ENCODE measurements around the gene ETFB. TPM values are rescaled to one million over a fixed set of nuclear protein-coding genes. Genes with fewer than 3 reads are reported as not detected.
"Not testable (repeated sequence)": the region's sequence is repeated elsewhere in the genome, so short reads cannot be mapped to it uniquely, and the experiment has no call there.

The ETFB gene
- total RNA-seq, 1 donor from 2014 or later, result 36.9 TPM

DNA sequence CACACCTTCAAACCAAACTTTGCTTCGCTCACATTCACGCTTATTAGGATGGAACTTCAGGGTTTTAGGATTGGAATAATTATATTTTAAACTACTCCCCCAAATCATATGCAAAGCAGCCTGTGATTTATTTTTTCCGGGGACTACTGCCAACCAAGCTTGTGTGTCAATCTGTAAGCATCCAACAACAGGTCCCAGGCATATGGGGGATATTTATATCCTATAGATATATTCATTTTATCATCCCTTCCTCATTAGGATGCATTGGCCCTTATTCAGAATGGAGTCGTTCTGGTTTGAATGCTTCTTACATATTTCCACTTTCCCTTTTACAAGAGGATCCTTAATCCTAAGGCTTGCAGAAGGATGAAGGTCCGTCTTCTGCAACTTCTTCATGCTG, 33.0 kb upstream of the ETFB start:
- TF ChIP-seq, protein P1, sequence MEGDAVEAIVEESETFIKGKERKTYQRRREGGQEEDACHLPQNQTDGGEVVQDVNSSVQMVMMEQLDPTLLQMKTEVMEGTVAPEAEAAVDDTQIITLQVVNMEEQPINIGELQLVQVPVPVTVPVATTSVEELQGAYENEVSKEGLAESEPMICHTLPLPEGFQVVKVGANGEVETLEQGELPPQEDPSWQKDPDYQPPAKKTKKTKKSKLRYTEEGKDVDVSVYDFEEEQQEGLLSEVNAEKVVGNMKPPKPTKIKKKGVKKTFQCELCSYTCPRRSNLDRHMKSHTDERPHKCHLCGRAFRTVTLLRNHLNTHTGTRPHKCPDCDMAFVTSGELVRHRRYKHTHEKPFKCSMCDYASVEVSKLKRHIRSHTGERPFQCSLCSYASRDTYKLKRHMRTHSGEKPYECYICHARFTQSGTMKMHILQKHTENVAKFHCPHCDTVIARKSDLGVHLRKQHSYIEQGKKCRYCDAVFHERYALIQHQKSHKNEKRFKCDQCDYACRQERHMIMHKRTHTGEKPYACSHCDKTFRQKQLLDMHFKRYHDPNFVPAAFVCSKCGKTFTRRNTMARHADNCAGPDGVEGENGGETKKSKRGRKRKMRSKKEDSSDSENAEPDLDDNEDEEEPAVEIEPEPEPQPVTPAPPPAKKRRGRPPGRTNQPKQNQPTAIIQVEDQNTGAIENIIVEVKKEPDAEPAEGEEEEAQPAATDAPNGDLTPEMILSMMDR (IDR thresholded peaks at IDR 0.05; ENCODE audit: insufficient read depth, low read length, poor library complexity, severe bottlenecking), result no peak
- Histone ChIP-seq H3K4me3 (ENCODE audit: low read depth, low read length) (no peak overlapping the region), H3K27me3 (ENCODE audit: control insufficient read depth, insufficient read depth, low read length) (no peaks in the 10 kb centered on the region), H3K36me3 (ENCODE audit: control insufficient read depth, insufficient read depth, low read length) (no peaks in the 10 kb centered on the region)
- DNase-seq (ENCODE audit: low read depth), result no peak

DNA sequence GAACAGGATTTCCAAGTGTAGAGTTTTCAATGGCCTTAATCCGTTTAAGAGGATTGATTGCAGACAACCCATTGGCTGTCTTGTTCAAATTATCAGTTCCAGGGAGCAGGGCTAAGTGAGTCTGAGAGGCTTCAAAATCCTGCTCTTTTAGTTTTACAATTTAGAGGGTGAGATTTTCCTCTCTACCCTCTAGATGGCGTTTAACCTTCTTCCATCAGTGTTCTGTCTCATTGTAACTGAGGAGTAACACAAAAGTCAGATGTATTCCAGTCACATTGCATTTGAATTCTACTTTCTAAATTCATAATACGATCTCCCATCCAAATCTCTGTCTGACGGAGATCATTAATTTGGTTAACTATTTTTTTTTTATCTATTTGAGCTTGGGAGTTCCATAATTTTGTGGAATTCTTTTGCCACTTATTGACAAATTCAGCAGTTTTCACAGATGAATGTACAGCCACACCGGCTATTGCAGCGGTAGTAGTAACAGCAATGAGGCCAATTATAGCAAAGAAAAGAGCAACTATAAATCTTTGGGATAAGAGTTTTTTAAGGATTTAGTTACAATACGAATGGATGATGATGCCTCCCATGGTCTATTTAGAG, 32.0 kb upstream of the ETFB start:
- Histone ChIP-seq H3K36me3 (ENCODE audit: control insufficient read depth, insufficient read depth, low read length) (no peaks in the 10 kb centered on the region), H3K4me3 (ENCODE audit: low read depth, low read length) (no peak overlapping the region), H3K27me3 (ENCODE audit: control insufficient read depth, insufficient read depth, low read length) (no peaks in the 10 kb centered on the region)
- TF ChIP-seq, protein P1 (IDR thresholded peaks at IDR 0.05; ENCODE audit: insufficient read depth, low read length, poor library complexity, severe bottlenecking), result peak; percentile 40
- no peak for DNase-seq (ENCODE audit: low read depth)

DNA sequence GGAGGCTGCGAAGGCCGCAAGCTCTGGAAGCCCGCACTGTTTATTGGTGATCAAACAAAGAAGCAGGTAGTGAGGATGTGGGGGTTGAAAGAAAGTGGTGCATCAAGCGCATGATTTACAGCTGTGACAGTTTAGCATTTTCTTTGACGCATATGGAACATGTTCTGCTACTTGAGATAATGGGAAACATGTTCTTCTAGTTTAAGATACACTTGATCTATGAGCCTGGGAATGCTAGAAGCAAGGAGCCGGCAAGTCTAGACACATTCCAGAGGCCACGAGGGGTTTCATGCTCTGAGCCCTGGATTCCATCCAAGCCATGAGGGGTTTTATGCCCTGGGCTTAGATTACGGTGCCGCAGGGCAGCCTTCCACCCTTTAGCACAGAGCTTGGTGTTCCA, 31.3 kb upstream of the ETFB start:
- not testable (repeated sequence) for H3K36me3 ChIP-seq (ENCODE audit: control insufficient read depth, insufficient read depth, low read length); DNase-seq (ENCODE audit: low read depth); H3K4me3 ChIP-seq (ENCODE audit: low read depth, low read length); H3K27me3 ChIP-seq (ENCODE audit: control insufficient read depth, insufficient read depth, low read length)

DNA sequence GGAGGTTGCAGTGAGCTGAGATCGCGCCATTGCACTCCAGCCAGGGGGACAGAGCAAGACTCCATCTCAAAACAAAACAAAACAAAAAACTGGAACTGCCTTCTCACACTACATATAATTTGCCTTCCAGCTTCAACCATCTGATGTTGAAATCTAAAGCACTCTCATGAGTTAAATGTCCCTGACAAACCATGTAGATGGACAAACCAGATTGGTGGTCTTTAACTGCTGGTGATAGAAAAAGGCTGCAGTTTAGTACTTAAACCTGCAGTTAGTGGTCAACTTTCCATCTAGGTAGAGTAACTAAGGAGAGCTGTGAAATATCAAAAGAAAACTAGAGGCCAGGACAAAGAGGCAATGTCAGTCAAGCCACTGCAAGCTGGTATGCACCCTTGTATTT, 30.0 kb upstream of the ETFB start:
- no peak for DNase-seq (ENCODE audit: low read depth)
- Histone ChIP-seq H3K4me3 (ENCODE audit: low read depth, low read length) (no peak overlapping the region), H3K36me3 (ENCODE audit: control insufficient read depth, insufficient read depth, low read length) (no peaks in the 10 kb centered on the region), H3K27me3 (ENCODE audit: control insufficient read depth, insufficient read depth, low read length) (no peaks in the 10 kb centered on the region)
- TF ChIP-seq, protein P1 (IDR thresholded peaks at IDR 0.05; ENCODE audit: insufficient read depth, low read length, poor library complexity, severe bottlenecking), result no peak

DNA sequence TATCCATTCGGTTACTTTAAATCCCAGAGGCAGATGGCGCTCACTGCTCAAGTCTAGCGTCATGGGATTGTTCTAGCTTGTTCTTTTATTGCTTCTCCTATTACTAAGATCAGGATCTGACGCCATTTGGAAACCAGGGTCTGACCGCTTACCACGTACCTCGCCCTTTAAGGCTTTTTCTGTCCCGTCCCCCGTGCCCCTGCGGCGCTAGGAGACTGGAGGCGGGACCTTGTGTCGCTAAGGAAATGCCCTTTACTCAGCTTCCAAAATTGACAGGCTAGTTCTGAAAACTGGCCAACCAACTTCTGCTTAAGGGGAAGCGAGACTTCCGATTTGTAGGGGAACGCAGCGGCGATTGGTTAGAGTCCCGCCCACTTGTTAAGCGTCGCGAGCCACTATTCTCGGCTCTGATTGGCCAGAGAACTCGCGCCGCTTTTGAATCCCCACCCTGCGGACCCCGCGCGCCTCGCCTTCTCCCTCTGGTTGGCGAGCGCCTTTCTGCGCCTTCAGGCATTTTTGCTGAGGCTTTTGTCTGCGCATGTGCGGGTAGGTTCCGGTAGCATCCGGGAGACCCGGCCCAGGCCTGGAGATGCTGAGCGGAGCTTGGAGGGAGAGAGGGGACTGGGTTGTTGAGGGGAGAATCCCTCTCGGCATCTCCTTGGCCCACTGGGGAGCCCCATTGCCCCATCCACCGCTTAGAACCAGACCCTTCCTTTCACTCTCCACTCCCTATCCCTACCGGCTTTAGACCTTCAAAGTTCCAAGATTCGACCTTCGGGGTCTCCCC, 28.1 kb upstream of the ETFB start:
- H3K36me3 ChIP-seq (ENCODE audit: control insufficient read depth, insufficient read depth, low read length), result no peaks in the 10 kb centered on the region
- DNase-seq (ENCODE audit: low read depth), result peak; percentile 96
- TF ChIP-seq, protein P1 (IDR thresholded peaks at IDR 0.05; ENCODE audit: insufficient read depth, low read length, poor library complexity, severe bottlenecking), result no peak
- peak overlapping the region; percentile 51 for H3K4me3 ChIP-seq (ENCODE audit: low read depth, low read length)
- no peaks in the 10 kb centered on the region for H3K27me3 ChIP-seq (ENCODE audit: control insufficient read depth, insufficient read depth, low read length)

DNA sequence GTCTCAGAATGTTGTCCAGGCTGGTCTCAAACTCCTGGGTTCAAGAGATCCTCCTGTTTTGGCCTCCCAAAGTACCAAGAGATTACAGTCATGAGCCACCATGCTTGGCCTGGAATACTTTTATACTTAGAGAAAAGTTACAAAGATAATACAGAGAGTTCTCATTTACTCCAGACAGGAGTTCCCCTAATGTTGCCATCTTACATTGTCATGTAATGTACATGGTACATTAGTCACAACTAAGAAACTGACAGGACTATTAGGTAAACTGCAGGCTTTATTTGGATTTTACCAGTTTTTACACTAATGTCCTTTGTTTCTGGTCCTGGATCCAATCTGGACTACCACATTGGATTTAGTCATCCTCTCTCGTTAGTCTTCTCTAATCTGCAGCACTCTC, 26.5 kb upstream of the ETFB start:
- H3K4me3 ChIP-seq (ENCODE audit: low read depth, low read length), result no peak overlapping the region
- H3K36me3 ChIP-seq (ENCODE audit: control insufficient read depth, insufficient read depth, low read length), result no peaks in the 10 kb centered on the region
- TF ChIP-seq, protein P1 (IDR thresholded peaks at IDR 0.05; ENCODE audit: insufficient read depth, low read length, poor library complexity, severe bottlenecking), result no peak
- no peak for DNase-seq (ENCODE audit: low read depth)
- H3K27me3 ChIP-seq (ENCODE audit: control insufficient read depth, insufficient read depth, low read length), result no peaks in the 10 kb centered on the region
